Esophagus muscularis mucosa (tissue), 4 donors: ENCODE results near the gene GIMAP2. TPM values are rescaled to one million over a fixed set of nuclear protein-coding genes. Genes with fewer than 3 reads are reported as not detected.

ENCODE experiments used
- DNase-seq: peaks from one replicate; pipeline ENCODE4 v3.0.0-alpha.2; 2017; ENCODE audit errors: extremely low spot score
- H3K27ac ChIP-seq, 4 donors: fragments of 200-600 bp; sonication (generic); replicated peaks in 1 of 4; 1 replicate in 3 of 4; 2 replicates in 1 of 4; pipeline ENCODE4 v1.5.1; 2016 to 2019; ENCODE audit warnings: mild to moderate bottlenecking in 1 of 4
- H3K27me3 ChIP-seq, 4 donors: fragments of 200-600 bp; sonication (generic); one replicate each; pipeline versions ENCODE4 v1.5.1 to v1.6.0; 2016 to 2019
- H3K36me3 ChIP-seq, 4 donors: fragments of 200-600 bp; sonication (generic); one replicate each; pipeline ENCODE4 v1.5.1; 2016 to 2019
- H3K4me1 ChIP-seq, 4 donors: fragments of 200-600 bp; sonication (generic); one replicate each; pipeline ENCODE4 v1.5.1; 2016 to 2019
- H3K4me3 ChIP-seq, 4 donors: fragments of 200-600 bp; sonication (generic); 1 replicate in 2 of 4; 2 replicates in 2 of 4; pipeline ENCODE4 v1.5.1; 2016 to 2019; ENCODE audit warnings: mild to moderate bottlenecking in 4 of 4, moderate library complexity in 1 of 4
- H3K9me3 ChIP-seq, 4 donors: fragments of 200-600 bp; sonication (generic); 1 replicate in 3 of 4; 2 replicates in 1 of 4; pipeline ENCODE4 v1.5.1; 2016 to 2019
- CTCF ChIP-seq, 3 experiments: fragments of 200-600 bp in 2 of 3; fragments of 450-650 bp in 1 of 3; sonication (generic) in 2 of 3; IDR thresholded peaks; one replicate each; pipeline ENCODE4 v1.5.1; 2017 to 2019; ENCODE audit warnings: antibody characterized with exemption in 3 of 3, mild to moderate bottlenecking in 2 of 3, moderate library complexity in 1 of 3
- EP300 ChIP-seq: sonication (generic); formaldehyde crosslinking; IDR thresholded peaks from one replicate; pipeline ENCODE4 v1.6.1; 2017; ENCODE audit warnings: antibody characterized with exemption
- POLR2A ChIP-seq: fragments of 450-650 bp; IDR thresholded peaks from one replicate; pipeline ENCODE4 v1.6.1; 2017; ENCODE audit warnings: antibody characterized with exemption, moderate library complexity, mild to moderate bottlenecking, low read depth
- POLR2AphosphoS5 ChIP-seq, 2 donors: sonication (generic); formaldehyde crosslinking; IDR thresholded peaks; one replicate each; pipeline ENCODE4 v1.6.1; 2017; ENCODE audit warnings: antibody characterized with exemption in 2 of 2
- WGBS: methylation state at CpG from one replicate; pipeline ENCODE4 v1.1.5; 2018; 5-methylcytosine and 5-hydroxymethylcytosine counted together
- intact Hi-C: fragments of 100-400 bp; cut with DNase I; formaldehyde crosslinking; loops from one replicate; pipeline ENCODE4 v1.15.1; 2023
- total RNA-seq, 4 donors: library from RNA; depleted of rRNA; stranded (reverse); fragments of >200 nt; gene quantifications; one replicate each; pipeline versions ENCODE4 v1.1.0 to v1.2.1, GENCODE V29; 2016

The GIMAP2 gene
- total RNA-seq, 4 donors from 2014 or later = 5.4 to 9.7 (median 6.5) TPM

GRCh38 chr7:150739033-150739432 is 53.5 kb downstream of the GIMAP2 start:
- Histone ChIP-seq H3K27ac (peak overlapping the region; percentile 52 to 77 (median 69)), H3K27me3 (no peaks in the 10 kb centered on the region), H3K9me3 (no peaks in the 10 kb centered on the region), H3K4me1 (peaks cover 18 to 29% (median 22%) of the 10 kb centered on the region in 4 donors), H3K4me3 (peak overlapping the region; percentile 48 to 59 (median 52)), H3K36me3 (peaks cover 0 to 36% (median 6%) of the 10 kb centered on the region in 4 donors)
- TF ChIP-seq CTCF (IDR thresholded peaks at IDR 0.05) (peak in 1 of 3 experiments; percentile 11), EP300 (no peak)
- intact Hi-C loops = no loop called here
- no peak for DNase-seq

- H3K9me3 ChIP-seq = no peaks in the 10 kb centered on the region
- H3K36me3 ChIP-seq = peaks cover 0 to 42% (median 6%) of the 10 kb centered on the region in 4 donors
- peak overlapping the region; percentile 3 to 64 (median 52) for H3K27ac ChIP-seq
- no peak for DNase-seq
- intact Hi-C loops = no loop called here
- peak overlapping the region; percentile 48 to 59 (median 52) for H3K4me3 ChIP-seq
- H3K27me3 ChIP-seq = no peaks in the 10 kb centered on the region
- peaks cover 28 to 34% (median 31%) of the 10 kb centered on the region in 4 donors for H3K4me1 ChIP-seq
- 71% methylated on average over 10 of the region's 10 CpGs for WGBS
- TF ChIP-seq POLR2AphosphoS5 (IDR thresholded peaks at IDR 0.05) = peak in 1 of 2 donors; percentile 28
- TF ChIP-seq EP300 = no peak
Measured at GRCh38 chr7:150740053-150740452, 54.5 kb downstream of the GIMAP2 start.

- Histone ChIP-seq H3K27ac (peak overlapping the region in 2 of 4 donors; percentile 14 to 18), H3K27me3 (no peaks in the 10 kb centered on the region), H3K36me3 (peaks cover 0 to 42% (median 6%) of the 10 kb centered on the region in 4 donors), H3K4me1 (peaks cover 37 to 49% (median 48%) of the 10 kb centered on the region in 4 donors), H3K4me3 (no peak overlapping the region), H3K9me3 (no peaks in the 10 kb centered on the region)
- 88% methylated on average over 14 of the region's 14 CpGs for WGBS
- intact Hi-C loops = no loop called here
- no peak for DNase-seq
- no peak for TF ChIP-seq EP300
- no peak for TF ChIP-seq POLR2A
- TF ChIP-seq POLR2AphosphoS5 (IDR thresholded peaks at IDR 0.05) = no peak
- TF ChIP-seq CTCF (IDR thresholded peaks at IDR 0.05) = no peak
Measured at GRCh38 chr7:150742286-150742968, 56.9 kb downstream of the GIMAP2 start.

Other genes starting within 250 kb of the GIMAP2 start
- 10 to 100 TPM in 3 of 4 donors, 1 to 10 TPM in 1; 7.1 to 18.5 (median 15.4) TPM for gene GIMAP8, start 235.1 kb upstream of the GIMAP2 start, total RNA-seq
- gene GIMAP7, start 170.8 kb upstream of the GIMAP2 start, total RNA-seq = 10 to 100 TPM; 15.8 to 22.0 (median 19.9) TPM
- 10 to 100 TPM; 18.3 to 35.3 (median 31.1) TPM for gene GIMAP4, start 118.3 kb upstream of the GIMAP2 start, total RNA-seq
- 10 to 100 TPM; 25.7 to 45.9 (median 37.2) TPM for gene GIMAP6, start 53.3 kb upstream of the GIMAP2 start, total RNA-seq
- gene GIMAP1, start 30.9 kb downstream of the GIMAP2 start, total RNA-seq = 10 to 100 TPM in 2 of 4 donors, 1 to 10 TPM in 2; 6.6 to 13.0 (median 8.5) TPM
- 10 to 100 TPM; 26.9 to 48.2 (median 28.6) TPM for gene GIMAP5, start 51.7 kb downstream of the GIMAP2 start, total RNA-seq
- 10 to 100 TPM; 19.5 to 58.2 (median 54.1) TPM for gene TMEM176B, start 114.7 kb downstream of the GIMAP2 start, total RNA-seq
- gene TMEM176A, start 115.1 kb downstream of the GIMAP2 start, total RNA-seq = 10 to 100 TPM; 11.6 to 47.7 (median 35.5) TPM
- under 1 TPM in 3 of 4 donors, not detected in 1; 0.23 to 0.45 (median 0.33) TPM for gene AOC1, start 166.8 kb downstream of the GIMAP2 start, total RNA-seq